Measurements from ENCODE around the gene ASIC2.

The ASIC2 gene

DNA sequence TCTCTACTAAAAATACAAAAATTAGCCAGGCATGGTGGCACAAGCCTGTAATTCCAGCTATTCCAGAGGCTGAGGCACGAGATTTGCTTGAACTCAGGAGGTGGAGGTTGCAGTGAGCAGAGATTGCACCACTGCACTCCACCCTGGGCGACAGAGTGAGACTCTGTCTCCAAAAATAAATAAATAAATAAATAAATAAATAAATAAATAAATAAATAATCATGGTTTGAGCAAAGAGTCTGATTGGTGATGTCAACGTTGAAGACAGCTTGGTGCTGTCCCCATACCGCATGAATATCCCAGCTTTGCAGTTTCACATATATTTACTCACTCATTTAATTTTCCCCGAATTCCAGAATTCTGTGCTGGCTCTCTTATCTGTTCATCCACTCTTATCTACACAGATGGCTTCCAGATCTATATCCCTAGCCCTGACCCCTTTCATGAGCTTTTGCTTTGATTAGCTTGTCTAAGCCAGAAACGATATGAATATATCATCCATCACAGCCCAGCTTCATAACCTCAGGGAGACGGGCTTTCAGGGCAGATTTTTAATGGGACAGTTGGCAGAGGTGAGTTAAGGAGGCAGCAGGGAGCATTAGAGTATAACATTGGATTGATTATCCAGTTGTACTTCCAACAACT is 210.4 kb downstream of the ASIC2 start:
- POLR2A ChIA-PET = no interaction called here
- Histone ChIP-seq H3K4me1 (ENCODE audit: control insufficient read depth, insufficient read depth, low read length) (no peaks in the 10 kb centered on the region), H3K9me3 (ENCODE audit: control insufficient read depth, insufficient read depth, low read depth, low read length) (no peaks in the 10 kb centered on the region), H3K27ac (ENCODE audit: extremely low read depth, low read depth, low read length) (no peak overlapping the region), H3K4me3 (ENCODE audit: low read depth, low read length) (no peak overlapping the region), H3K36me3 (ENCODE audit: control insufficient read depth in 2 of 2, insufficient read depth in 1 of 2, low read length in 2 of 2) (no peaks in the 10 kb centered on the region)
- CTCF ChIA-PET = no interaction called here
- TF ChIP-seq ZNF623 (tag by site-specific recombination; IDR thresholded peaks at IDR 0.05) (peak; percentile 66), ZFHX2 (tag by site-specific recombination; conservative IDR thresholded peaks at IDR 0.05) (no peak), ZNF433 (tag by site-specific recombination; IDR thresholded peaks at IDR 0.05; ENCODE audit: low read depth) (peak; percentile 50; the same call in 1 of the 2 replicates), ZNF426 (tag by site-specific recombination; IDR thresholded peaks at IDR 0.05) (peak; percentile 55), ZNF140 (tag by site-specific recombination; IDR thresholded peaks at IDR 0.05) (peak; percentile 79; the same call in 1 of the 2 replicates), ZNF555 (tag by site-specific recombination; conservative IDR thresholded peaks at IDR 0.05) (peak; percentile 61), REST (tag by site-specific recombination; IDR thresholded peaks at IDR 0.05) (peak; percentile 45; the same call in 1 of the 2 replicates), ZNF202 (tag by site-specific recombination; IDR thresholded peaks at IDR 0.05; ENCODE audit: borderline replicate concordance) (peak; percentile 80; the same call in 1 of the 2 replicates), CTCF (tag by site-specific recombination; IDR thresholded peaks at IDR 0.05) (no peak), ZNF266 (tag by site-specific recombination; IDR thresholded peaks at IDR 0.05; ENCODE audit: low read depth) (0 out of 2 replicates have a peak, but pooled peaks have one; percentile 19), ZNF394 (tag by site-specific recombination; IDR thresholded peaks at IDR 0.05; ENCODE audit: borderline replicate concordance) (peak; percentile 81), ZNF292 (tag by site-specific recombination; IDR thresholded peaks at IDR 0.05; ENCODE audit: borderline replicate concordance, low read depth) (0 out of 2 replicates have a peak, but pooled peaks have one; percentile 52), ZBTB21 (tag by site-specific recombination; IDR thresholded peaks at IDR 0.05) (0 out of 2 replicates have a peak, but pooled peaks have one; percentile 24), REPIN1 (tag by site-specific recombination; IDR thresholded peaks at IDR 0.05; ENCODE audit: low read depth) (no peak), ZSCAN23 (tag by site-specific recombination; IDR thresholded peaks at IDR 0.05) (no peak), ZBTB11 (tag by site-specific recombination; conservative IDR thresholded peaks at IDR 0.05; ENCODE audit: low read depth) (peak; percentile 55), ZNF366 (tag by site-specific recombination; conservative IDR thresholded peaks at IDR 0.05) (no peak), ZNF558 (tag by site-specific recombination; IDR thresholded peaks at IDR 0.05) (0 out of 2 replicates have a peak, but pooled peaks have one; percentile 32), ZNF629 (tag by site-specific recombination; IDR thresholded peaks at IDR 0.05) (0 out of 2 replicates have a peak, but pooled peaks have one; percentile 33), ZNF664 (tag by site-specific recombination; IDR thresholded peaks at IDR 0.05) (peak; percentile 37; the same call in 1 of the 2 replicates), ZNF610 (tag by site-specific recombination; IDR thresholded peaks at IDR 0.05; ENCODE audit: borderline replicate concordance) (no peak), ZBTB8A (tag by site-specific recombination; IDR thresholded peaks at IDR 0.05) (0 out of 2 replicates have a peak, but pooled peaks have one; percentile 23)
- TF ChIP-seq, protein P1, sequence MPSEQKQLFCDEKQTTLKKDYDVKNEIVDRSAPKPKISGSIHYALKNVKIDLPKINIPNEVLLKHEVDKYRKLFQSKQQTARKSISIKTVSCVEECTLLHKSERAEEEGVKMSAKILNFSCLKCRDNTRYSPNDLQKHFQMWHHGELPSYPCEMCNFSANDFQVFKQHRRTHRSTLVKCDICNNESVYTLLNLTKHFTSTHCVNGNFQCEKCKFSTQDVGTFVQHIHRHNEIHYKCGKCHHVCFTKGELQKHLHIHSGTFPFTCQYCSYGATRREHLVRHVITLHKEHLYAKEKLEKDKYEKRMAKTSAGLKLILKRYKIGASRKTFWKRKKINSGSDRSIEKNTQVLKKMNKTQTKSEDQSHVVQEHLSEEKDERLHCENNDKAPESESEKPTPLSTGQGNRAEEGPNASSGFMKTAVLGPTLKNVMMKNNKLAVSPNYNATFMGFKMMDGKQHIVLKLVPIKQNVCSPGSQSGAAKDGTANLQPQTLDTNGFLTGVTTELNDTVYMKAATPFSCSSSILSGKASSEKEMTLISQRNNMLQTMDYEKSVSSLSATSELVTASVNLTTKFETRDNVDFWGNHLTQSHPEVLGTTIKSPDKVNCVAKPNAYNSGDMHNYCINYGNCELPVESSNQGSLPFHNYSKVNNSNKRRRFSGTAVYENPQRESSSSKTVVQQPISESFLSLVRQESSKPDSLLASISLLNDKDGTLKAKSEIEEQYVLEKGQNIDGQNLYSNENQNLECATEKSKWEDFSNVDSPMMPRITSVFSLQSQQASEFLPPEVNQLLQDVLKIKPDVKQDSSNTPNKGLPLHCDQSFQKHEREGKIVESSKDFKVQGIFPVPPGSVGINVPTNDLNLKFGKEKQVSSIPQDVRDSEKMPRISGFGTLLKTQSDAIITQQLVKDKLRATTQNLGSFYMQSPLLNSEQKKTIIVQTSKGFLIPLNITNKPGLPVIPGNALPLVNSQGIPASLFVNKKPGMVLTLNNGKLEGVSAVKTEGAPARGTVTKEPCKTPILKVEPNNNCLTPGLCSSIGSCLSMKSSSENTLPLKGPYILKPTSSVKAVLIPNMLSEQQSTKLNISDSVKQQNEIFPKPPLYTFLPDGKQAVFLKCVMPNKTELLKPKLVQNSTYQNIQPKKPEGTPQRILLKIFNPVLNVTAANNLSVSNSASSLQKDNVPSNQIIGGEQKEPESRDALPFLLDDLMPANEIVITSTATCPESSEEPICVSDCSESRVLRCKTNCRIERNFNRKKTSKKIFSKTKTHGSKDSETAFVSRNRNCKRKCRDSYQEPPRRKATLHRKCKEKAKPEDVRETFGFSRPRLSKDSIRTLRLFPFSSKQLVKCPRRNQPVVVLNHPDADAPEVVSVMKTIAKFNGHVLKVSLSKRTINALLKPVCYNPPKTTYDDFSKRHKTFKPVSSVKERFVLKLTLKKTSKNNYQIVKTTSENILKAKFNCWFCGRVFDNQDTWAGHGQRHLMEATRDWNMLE (tag by site-specific recombination; conservative IDR thresholded peaks at IDR 0.05; ENCODE audit: low read depth) = peak; percentile 78
